CD4-positive, alpha-beta T cell treated with Interleukin-6 at 100 ng/mL for 8 hours (primary cell): ENCODE data around the gene TNNI2.

Experiments used
- DNase-seq: peaks from one replicate; pipeline ENCODE4 v3.0.0-alpha.2; 2020; ENCODE audit warnings: mixed read lengths, low spot score

Gene TNNI2

DNA sequence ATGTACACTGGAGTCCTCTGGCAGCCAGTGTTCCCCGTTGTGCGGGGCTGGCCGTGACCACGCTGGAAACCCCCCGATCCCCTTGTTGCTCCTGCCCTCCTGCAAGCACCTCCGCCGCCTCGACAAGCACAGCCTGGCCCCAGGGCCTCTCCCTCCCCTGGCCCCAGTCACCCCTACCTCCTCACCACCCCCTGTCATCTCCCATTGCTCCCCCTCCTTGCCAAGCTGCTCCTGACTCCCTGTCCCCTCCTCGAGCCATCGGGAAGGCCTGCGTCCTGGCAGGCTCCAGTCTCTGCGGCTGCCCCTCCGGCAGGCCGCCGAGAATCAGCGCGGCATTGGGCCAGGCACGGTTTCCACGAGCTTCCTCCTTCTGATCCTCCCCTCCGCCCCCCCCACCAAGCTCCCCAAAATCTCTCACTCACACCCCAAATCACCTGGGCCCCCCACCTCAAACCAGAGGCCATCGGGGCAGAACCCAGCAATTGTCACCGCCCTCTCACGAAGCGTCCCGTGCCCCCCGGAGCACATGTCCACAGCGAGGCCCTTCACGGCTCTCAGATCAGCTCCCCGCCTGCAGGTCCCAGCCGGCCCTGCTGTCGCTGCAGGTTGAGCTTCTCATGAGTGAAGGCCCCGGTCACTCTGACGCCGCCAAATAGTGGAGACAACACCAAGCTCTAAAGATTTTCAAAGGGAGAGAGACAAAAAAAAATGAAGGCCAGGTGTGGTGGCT lies 8.4 kb downstream of the TNNI2 start:
- no peak for DNase-seq

DNA sequence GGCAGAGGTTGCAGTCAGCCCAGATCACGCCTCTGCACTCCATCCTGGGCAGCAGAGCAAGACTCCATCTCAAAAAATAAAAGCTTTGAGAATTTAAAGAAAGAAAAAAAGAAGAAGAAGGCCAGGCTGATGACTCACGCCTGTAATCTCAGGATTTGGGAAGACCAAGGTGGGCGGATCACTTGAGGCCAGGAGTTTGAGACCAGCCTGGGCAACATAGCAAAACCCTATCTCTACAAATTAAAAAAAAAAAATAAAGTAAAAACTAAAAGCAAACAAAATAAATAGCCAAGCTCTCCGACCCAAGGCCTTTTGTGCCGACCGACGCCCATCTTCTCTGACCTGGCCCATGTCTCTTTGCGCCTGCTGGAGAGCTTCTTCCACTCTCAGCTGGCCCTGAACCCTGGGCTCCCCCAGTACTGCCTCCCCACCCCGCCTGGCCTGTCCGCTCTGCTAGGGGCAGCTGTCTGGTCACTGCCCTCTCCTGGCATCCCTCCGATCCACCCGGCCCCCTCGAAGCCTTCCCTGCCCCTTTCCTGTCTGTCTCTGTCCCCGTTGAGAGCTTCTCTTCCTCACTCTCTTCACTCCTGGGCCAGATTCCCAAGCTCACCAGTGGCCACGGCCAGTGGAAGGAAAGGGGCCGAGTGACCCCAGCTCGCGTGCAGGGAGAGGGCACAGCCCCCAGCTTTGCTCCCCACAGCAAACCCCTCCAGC lies 9.3 kb downstream of the TNNI2 start:
- no peak for DNase-seq

DNA sequence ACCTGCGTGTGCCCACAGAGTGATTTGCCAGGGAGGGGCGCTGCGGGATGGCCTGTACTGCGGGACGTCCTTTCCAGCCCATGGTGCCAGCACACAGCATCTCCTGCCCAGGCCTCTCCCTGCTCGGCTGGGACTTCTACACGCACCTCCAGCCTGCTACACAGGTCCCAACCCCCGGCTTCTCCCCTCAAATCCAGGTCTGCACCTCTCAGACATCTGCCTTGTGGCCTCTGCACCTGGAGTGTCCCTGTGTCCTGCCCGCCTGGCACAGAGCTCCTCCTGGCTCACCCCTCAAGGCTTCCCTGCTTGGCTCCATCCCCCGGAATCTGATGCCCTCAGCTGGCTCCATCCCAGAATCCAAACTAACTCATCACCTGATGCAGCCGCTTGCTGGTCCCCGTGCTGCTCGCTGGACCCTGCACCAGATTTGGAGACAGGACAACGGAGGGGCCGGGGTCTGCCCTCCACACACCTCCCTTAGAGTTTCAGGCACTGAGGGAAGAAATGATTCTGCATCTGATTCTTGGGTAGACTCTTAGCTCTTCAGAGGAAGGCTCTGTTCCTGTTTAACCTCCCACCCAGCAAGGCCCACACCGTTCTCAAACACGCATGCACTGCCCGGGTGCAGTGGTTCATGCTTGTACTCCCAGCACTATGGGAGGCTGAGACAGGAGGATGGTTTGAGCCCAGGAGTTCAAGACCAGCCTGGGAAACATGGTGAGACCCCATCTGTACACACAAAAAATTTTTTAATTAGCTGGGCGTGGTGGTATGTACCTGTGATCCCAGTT lies 10.1 kb downstream of the TNNI2 start:
- DNase-seq = no peak

DNA sequence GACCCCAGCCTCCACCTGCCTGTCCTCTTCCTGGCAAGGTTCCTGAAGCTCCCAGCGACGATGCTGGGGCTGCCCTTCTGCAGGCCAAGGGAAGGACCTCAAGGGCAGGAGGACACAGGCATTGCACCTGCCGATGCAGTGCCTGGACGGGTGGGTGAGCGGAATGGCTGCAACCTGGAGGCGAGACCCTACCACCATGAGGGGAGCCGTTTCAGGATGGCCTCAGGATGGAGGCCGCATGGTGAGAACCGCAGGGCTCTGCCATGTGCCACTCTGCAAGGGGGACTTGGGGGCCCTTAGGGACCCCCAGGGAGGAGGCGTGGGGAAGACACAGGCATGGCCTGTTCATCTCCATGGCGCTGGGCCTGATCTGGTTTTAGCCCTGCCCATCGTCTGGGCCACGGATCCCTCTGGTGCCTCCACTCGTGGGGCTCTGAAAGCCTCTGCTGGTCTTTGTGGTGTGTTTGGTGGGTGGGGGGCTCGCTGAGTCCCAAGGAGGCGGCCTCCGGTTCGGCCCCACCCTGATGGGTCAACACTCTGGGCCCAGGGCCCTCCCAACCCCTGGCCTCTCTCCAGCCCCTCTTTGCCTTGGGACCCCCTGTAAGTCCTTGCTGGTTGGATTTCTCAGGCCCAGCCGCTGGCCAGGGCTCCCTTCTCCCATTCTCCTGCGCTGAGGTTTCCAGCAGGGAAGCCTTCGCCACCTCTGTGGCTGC lies 12.8 kb downstream of the TNNI2 start:
- no peak for DNase-seq

DNA sequence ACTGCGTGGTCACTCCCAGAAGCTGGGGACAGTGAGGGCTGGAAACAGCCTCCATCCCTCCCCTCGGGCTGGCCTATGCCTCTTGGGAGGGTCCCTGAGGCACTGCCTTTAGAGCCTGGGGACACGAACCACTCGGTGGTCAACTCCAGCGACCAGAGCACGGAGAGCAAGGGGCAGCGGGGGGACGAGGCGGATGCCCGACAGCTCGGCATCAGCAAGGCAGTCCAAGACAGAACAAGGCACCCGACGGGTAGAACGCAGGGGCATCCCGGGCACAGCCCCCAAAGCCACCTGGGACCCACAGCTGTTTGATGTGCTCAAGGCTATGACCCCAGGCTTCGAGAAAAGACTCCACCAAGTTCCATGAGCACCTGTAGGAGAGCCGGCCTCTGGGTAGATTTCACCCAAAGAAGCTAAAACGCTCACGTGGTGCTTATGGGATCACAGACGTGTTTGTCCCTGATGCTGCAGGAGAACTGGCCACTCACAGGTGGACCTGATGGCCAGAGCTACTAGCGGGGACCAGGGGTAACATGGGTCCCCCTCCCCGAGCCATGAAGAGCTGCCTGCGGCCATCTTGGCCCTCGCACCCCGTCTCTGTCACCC lies 13.6 kb downstream of the TNNI2 start:
- DNase-seq = no peak

DNA sequence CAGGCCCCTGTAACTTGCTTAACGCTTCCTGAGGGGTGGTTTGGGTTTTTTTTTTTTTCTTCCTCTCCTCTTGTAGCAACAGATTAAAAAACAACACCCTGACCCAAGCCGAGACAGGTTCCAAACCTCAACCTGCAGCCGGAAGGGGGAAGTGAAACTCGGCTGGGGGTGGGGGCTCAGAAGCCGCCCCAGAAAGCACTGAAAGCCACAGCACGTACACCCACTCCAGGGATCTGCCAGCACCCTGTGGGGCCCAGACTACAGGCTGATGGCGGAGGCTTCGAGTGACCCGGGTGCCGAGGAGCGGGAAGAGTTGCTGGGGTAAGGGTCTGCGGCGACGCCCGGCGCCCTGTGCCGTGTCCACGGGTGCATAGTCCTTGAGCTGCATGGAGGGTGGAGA lies 14.1 kb downstream of the TNNI2 start, which contains the start of gene LSP1:
Gene LSP1 (plus strand): TSS at position 208 of the 400 bp plus-strand sequence. CDS start 61 bp downstream, at position 269.
- DNase-seq = peak; percentile 90

DNA sequence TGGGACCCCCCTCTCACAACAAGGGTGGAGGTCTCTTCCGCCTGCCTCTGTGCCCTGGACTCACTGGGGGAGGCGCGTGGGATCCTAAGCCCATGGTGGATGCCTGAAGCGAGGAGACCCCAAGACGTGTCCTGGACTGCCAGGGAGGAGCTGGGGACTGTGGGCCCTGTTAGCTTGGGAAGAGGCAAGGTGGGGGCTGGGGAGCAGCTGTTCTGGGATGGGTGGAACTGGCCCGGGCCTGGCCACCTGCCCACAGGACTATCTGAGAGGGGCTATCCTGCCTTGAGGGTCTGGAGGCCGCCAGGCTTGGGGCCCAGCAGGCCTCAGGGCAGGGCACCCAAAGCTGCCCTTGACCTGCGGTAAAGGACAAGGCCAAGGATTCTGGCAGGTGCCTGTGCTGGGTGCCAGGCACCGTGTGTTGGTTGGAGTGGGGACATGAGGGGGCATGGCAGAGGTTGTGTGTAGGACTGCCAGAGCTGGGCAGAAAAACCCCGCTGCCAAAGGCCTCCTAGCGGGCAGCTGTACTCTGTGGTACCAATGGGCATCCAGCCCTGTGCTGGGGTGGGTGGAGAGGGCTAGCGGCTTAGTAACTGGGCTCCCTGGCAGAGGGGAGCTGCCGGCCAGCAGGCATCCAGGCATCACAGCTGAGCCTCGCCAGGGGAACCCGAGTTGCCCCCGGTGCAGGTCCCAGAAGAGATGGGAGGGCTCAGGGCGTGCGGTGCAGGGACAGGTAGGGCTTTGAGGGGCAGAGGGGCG lies 14.8 kb downstream of the TNNI2 start:
- no peak for DNase-seq

DNA sequence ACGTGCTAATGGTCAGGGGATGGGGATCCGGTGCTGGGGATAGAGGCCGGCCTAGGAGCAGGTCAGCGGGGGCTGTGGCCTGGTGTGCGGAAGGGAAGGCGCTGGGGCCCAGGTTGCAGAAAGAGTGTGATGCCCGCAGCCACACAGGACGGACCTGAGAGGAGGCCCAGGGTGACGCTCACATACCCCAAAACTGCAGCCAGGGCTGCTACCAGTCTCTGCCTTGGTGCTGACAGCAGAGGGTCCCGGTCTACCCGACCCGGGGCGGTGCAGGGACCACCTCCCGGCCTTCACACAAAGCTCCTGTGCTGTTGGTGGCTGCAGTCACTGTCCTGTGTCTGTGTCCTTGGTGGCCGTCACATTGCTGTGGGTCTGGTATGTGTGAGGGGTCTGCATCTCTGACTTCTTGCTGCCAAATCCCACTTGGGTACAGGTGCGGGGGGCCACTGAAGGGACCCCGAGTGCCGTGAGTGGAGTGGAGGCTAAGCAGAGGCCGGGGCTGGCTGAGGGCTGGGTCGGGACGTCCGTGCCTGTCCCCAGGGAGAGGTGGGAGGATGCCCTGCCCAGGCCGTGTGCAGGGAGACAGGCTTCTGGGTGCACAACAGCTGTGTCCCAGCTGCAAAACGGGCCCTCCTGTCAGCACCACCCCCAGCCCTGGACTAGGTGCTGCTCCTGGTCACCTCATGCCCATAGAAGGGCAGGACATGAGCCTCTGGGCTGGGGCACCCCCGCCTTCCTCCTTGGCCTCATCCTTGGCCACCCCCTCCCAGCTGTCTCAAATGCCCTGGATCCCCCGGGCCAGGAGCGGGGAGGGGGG lies 15.6 kb downstream of the TNNI2 start:
- DNase-seq = no peak

DNA sequence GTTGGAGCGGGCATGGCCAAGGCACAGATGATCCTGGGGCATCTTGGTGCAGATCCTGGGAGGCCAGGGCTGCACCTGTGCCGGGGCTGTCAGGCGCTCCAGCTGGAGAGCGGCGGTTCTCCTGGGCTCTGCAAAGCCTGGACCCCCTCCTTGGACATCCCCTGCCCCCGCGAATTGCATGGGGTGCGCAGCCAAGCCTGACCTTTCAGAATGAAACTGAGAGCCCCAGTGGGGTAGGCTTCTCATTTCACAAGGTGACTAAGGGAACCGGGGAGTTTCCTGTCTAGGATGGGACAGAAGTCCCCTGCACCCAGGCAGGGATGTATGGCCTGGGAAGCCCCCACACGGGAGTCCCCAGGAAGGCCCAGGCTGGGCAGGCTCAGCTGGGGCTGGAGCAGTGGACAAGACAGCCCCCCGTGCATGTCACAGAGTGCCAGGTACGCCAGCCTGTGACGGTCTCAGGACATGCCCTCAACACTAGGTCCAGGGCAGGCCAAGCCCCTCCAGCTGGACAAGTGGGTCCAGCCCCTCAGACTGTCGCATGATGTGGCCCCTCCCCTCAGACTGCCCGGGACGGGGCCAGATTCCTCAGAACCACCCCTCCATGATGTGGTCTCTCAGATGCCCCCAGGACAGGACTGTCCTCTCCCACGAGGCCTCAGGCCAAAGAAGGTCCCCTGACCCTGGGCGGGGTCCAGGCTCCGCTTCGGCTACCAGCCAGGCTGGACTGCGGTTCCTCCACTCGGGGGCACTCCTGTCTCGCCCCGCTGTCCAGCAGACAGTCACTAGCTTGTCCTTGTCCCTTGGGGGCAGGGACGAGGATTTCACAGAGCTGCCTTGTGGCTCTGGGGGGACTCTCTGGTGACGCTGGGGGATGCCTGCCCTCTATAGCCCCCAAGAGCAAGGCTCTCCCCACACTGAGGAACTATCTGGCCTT lies 16.4 kb downstream of the TNNI2 start:
- DNase-seq = no peak

DNA sequence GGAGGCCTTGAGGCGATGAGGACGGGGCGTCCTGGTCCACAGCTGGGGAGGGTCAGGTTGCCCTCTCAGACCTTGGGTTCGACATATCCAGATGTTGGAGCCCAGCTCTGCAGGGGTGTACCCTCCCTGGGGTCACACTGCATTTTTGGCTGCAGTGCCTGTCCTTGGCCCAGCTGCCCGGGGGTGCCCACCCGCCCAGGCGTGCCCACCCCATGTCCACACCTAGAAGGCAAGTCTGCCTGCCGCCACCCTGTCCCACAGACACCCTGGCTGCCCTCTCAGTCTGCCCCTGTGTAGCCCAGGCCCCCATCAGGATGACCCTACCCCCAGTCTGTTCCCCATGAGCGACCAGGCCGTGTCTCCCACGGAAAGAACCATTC lies 17.1 kb downstream of the TNNI2 start:
- no peak for DNase-seq

DNA sequence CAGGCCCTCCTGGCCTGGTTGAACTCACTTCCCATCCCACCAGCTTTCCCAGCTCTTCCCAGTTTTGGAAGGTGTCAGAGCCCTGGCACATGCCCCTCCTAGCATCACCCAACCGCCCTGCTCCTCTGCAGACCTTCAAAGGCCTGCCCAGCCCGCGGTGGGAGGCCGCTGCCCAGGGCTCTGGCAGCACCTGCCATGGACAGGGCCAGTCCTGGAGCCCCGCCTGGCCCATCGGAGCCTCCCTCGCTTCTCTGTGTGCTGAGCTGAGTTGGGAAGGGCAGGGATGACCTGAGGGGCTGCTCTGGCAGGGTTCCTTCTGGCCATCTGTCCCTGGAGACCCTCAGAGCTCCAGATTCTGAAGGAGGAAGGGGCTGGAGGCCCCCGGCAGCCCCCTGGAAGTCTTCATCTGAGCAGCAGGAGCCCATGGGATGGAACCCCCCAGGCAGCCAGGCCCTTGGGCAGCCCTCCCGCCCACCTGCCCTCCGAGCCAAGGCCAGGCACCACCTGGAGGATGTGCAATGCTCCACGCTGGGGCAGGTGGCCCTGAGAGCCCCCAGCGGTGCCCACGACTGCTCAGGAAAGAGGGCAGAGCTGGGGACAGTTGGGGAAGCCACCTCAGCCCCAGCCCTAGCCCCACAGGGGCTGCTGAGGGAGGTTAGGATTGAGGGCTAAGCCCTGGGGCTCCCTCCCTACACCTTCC lies 17.7 kb downstream of the TNNI2 start:
- DNase-seq = no peak

DNA sequence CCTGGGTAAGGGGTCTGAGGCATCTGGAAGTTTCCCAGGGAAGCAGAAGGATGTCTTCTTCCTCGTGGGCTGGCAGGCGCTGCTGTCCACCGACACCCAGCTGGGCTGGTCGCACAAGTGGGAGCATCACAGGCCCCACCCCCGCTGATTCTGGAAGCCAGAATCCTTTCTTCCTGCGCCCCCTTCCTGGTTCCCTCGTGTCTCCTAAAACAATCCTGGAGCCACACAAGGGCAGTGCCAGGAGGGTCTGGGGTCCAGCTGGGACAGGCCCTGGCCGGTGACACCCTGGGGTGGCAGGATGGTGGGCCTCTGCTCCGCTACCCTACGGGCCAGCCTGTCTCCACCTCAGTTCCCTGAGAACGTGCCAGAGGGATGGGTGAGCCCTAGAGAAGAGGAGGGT lies 18.3 kb downstream of the TNNI2 start:
- DNase-seq = no peak

DNA sequence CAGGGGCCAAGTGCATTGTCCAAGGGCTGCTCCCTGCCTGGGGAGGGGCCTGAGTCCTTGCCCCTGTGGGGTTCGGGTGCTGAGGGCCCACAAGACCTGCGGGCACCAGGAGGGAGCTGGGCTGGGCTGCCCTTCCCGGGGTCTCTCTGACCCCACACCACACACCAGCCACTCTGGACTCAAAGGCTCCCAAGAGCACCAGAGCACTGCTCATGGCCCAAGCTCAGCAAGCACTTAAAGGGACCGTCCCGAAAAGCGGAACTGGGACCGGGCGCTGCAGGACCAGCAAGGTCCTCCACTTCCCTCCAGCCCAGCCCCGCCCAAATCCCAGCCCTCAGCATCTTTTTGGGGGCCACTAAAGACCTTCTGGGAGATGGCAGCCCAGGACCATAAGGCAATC lies 19.4 kb downstream of the TNNI2 start:
- no peak for DNase-seq

DNA sequence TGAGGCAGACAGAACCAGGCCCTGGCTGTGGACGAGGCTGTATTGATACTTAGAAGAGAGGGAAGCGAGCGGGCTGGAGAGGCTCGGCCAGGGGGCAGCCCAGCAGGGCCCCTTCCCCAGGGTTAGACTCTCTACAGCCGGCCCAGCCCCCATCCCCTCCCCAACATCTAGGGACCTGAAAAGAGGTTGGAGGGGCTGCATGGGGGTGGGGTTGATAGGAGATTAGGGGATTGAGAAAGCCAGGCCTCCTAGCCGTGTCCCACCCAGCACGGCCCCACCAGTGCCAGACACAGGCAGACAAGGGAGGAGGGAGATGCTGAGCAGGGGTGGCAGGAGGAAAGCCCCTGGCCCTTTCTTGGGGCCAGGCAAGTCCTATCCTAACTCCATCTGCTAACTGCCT lies 19.8 kb downstream of the TNNI2 start:
- DNase-seq = no peak

DNA sequence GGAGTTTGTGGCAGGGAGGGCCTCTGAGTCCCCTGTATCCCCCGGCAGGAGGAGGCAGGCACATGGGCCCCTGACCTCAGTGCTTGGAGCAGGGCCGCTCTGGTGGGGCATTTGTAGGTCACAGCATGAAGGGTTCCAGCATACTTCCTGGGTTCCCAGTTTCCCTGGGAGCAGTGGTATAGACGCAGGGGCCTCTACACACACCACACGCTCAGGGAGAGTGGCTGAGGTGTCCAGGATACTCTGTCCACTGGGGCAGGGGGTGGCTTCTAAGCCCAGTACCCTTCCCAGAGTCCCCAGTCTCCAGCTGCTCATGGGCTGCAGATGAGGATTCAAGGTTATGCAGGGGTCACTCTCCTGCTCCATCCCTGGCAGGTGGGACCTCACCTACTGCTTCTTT lies 20.2 kb downstream of the TNNI2 start:
- DNase-seq = no peak

DNA sequence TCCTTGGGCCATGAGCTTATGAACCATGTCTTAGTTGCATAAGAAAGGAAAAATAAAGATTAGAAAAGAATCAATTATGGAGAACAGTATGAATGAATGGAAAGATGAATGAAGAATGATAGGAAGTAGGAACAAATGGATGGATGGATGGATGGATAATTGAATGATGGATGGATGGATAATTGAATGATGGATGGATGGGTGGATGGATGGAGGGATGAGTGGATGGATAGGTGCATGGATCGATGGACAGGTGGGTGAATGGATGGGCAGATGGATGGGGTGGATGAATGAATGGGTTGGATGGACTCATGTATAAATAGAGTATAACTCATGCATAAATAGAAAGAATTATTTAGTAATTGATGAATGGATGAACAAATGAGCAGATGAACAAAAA lies 21.3 kb downstream of the TNNI2 start:
- DNase-seq = no peak

DNA sequence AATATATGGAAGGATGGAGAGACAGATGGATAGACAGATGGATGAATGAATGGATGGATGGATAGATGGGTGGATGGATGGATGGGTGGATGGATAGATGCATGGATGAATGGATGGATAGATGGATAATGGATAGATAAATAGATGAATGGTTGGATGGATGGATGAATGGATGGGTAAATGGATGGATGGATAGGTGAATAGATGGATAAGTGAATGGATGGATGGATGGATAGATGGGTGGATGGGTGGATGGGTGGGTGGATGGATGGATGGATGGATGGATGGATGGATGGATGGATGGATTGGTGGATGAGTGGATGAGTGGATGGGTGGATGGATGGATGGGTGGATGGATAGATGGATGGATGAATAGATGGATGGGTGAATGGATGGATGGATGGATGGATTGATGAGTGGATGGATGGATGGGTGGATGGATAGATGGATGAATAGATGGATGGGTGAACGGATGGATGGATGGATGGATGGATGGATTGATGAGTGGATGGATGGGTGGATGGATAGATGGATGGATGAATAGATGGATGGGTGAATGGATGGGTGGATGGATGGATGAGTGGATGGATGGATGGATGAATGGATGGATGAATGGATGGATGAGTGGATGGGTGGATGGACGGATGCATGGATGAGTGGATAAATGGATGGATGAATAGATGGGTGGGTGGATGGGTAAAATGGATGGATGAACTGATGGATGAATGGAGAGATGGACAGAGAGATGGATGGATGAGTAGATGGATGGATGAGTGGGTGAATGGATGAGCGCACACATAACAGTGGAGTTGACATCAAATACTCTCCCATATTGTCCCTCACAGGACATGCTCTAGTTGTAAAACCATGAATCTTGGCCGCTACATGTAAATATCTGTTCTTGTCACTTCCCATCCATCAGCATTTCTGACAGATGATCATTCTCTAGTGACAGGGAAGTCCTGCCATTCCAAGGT lies 22.9 kb downstream of the TNNI2 start:
- DNase-seq = no peak
